NCI-H69 (cell line): ENCODE data around the gene CREB3L2.
"Not testable (repeated sequence)": the region's sequence is repeated elsewhere in the genome, so short reads cannot be mapped to it uniquely, and the experiment has no call there.

Experiments
- DNase-seq: peaks from one replicate; lab custom pipeline; 2025; lab: John Stamatoyannopoulos, UW

The CREB3L2 gene

GRCh38 chr7:137932881-137933269 is 69.0 kb downstream of the CREB3L2 start:
- no peak for DNase-seq

- no peak for DNase-seq
Observed at GRCh38 chr7:137931823-137932222, 70.1 kb downstream of the CREB3L2 start.

GRCh38 chr7:137930581-137930980 is 71.3 kb downstream of the CREB3L2 start:
- no peak for DNase-seq

- no peak for DNase-seq
Observed at GRCh38 chr7:137928626-137929025, 73.3 kb downstream of the CREB3L2 start.

- no peak for DNase-seq
Observed at GRCh38 chr7:137927386-137927785, 74.5 kb downstream of the CREB3L2 start.

GRCh38 chr7:137926206-137926605 is 75.7 kb downstream of the CREB3L2 start:
- DNase-seq, result not testable (repeated sequence)

- DNase-seq, result peak; percentile 37
Observed at GRCh38 chr7:137925754-137926153, 76.1 kb downstream of the CREB3L2 start.

- no peak for DNase-seq
Observed at GRCh38 chr7:137925091-137925490, 76.8 kb downstream of the CREB3L2 start.

GRCh38 chr7:137923380-137923779 is 78.5 kb downstream of the CREB3L2 start:
- no peak for DNase-seq

- DNase-seq, result no peak
Observed at GRCh38 chr7:137920637-137921399, 81.1 kb downstream of the CREB3L2 start.

- DNase-seq, result no peak
Observed at GRCh38 chr7:137919987-137920386, 81.9 kb downstream of the CREB3L2 start.

GRCh38 chr7:137916980-137917645 is 84.8 kb downstream of the CREB3L2 start:
- no peak for DNase-seq

- DNase-seq, result no peak
Observed at GRCh38 chr7:137916564-137916963, 85.3 kb downstream of the CREB3L2 start.

GRCh38 chr7:137915266-137915665 is 86.6 kb downstream of the CREB3L2 start:
- DNase-seq, result no peak

GRCh38 chr7:137913985-137914384 is 87.9 kb downstream of the CREB3L2 start:
- DNase-seq, result no peak

- DNase-seq, result no peak
Observed at GRCh38 chr7:137909042-137909441, 92.8 kb downstream of the CREB3L2 start.

- no peak for DNase-seq
Observed at GRCh38 chr7:137908106-137908505, 93.8 kb downstream of the CREB3L2 start.

- DNase-seq, result not testable (repeated sequence)
Observed at GRCh38 chr7:137906636-137907035, 95.2 kb downstream of the CREB3L2 start.

GRCh38 chr7:137904833-137905232 is 97.1 kb downstream of the CREB3L2 start:
- DNase-seq, result no peak

- peak; percentile 71 for DNase-seq
Observed at GRCh38 chr7:137903382-137904169, 98.3 kb downstream of the CREB3L2 start.

- no peak for DNase-seq
Observed at GRCh38 chr7:137900137-137900536, 101.7 kb downstream of the CREB3L2 start.

- DNase-seq, result peak; percentile 81
Observed at GRCh38 chr7:137898839-137899721, 102.8 kb downstream of the CREB3L2 start.
